DOHH2 (cell line): ENCODE data around the gene KCNMA1.

Experiments used
- CTCF ChIP-seq: fragments of 200-600 bp; sonication (generic); IDR thresholded peaks from one replicate; pipeline ENCODE4 v1.5.1; 2014; ENCODE audit warnings: antibody characterized with exemption, mild to moderate bottlenecking, low read depth, low read length; ENCODE audit not compliant: poor library complexity, severe bottlenecking
- EZH2phosphoT487 ChIP-seq: fragments of 200-600 bp; sonication (generic); IDR thresholded peaks from 2 replicates; pipeline ENCODE4 v1.6.1; 2017; ENCODE audit warnings: borderline replicate concordance, mild to moderate bottlenecking, antibody characterized with exemption, low read length, moderate library complexity, mixed read lengths

DNA sequence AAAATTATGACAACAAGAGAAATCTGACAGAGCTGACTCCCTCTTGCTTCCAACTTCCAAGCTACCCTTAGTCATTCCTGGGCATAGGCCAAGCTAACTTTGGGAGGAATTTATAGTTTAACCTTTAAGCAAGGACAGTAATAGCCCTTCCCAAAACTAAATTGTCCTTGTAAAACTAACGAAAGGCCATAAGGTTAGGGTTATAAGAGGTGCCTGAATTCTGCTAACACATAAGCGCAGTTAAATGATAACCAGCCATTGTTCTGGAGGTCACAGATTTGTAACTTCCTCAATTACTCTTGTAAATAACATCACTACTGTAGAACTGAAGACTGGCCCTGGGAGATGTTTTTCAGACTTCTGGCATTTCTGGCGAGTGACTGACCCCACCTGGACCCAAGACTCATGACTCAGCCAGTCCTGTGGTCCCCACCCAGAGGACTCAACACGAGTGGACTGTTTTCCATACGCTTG, 481.2 kb downstream of the KCNMA1 start:
- TF ChIP-seq CTCF (no peak), EZH2phosphoT487 (no peak)
